Endothelial cell of umbilical vein (primary cell): ENCODE data around the gene SUFU.
"Not testable (repeated sequence)": the region's sequence is repeated elsewhere in the genome, so short reads cannot be mapped to it uniquely, and the experiment has no call there.

ENCODE experiments used
- CTCF ChIP-seq, 2 donors: IDR thresholded peaks; 1 replicate in 1 of 2; 2 replicates in 1 of 2; pipeline ENCODE4 v1.5.1; 2011; ENCODE audit warnings: low read length in 2 of 2, mild to moderate bottlenecking in 2 of 2, moderate library complexity in 2 of 2, control low read depth in 1 of 2, inconsistent platforms in 1 of 2, low read depth in 1 of 2; ENCODE audit not compliant: insufficient read depth in 1 of 2; ENCODE audit errors: extremely low read depth in 1 of 2
- FOS ChIP-seq: IDR thresholded peaks from 2 replicates; pipeline ENCODE4 v1.6.1; 2011; ENCODE audit warnings: mild to moderate bottlenecking, low read length, moderate library complexity, borderline replicate concordance; ENCODE audit not compliant: insufficient read depth
- POLR2A ChIP-seq: IDR thresholded peaks from 2 replicates; pipeline ENCODE4 v1.6.1; 2012; ENCODE audit warnings: low read depth, mild to moderate bottlenecking, control low read depth, low read length
- POLR2AphosphoS5 ChIP-seq: IDR thresholded peaks from 2 replicates; pipeline ENCODE4 v1.6.1; 2012; ENCODE audit warnings: low read depth, mild to moderate bottlenecking, control low read depth, low read length, moderate library complexity; ENCODE audit not compliant: insufficient read depth

DNA sequence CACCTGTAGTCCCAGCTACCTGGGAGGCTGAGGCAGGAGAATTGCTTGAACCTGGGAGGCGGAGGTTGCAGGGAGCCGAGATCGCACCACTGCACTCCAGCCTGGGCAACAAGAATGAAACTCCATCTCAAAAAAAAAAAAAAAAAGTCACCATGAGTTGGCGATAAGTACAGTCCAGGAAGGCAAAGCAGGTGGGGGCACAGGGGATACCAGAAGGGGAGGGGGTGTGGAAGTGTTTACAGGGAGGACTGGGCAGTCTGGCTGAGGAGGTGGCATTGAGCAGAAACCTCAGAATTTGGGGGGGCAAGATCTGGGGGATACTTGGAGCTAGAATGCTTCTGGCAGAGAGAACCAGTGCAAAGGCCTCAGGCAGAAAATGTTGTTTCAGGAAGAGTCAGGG is 163.6 kb downstream of the SUFU start:
- not testable (repeated sequence) for TF ChIP-seq POLR2A; CTCF (IDR thresholded peaks at IDR 0.05; ENCODE audit: extremely low read depth in 1 of 2, insufficient read depth in 1 of 2, low read depth in 1 of 2, low read length in 2 of 2); POLR2AphosphoS5; FOS
